Measurements from ENCODE around the gene CHCHD3.

Gene CHCHD3

DNA sequence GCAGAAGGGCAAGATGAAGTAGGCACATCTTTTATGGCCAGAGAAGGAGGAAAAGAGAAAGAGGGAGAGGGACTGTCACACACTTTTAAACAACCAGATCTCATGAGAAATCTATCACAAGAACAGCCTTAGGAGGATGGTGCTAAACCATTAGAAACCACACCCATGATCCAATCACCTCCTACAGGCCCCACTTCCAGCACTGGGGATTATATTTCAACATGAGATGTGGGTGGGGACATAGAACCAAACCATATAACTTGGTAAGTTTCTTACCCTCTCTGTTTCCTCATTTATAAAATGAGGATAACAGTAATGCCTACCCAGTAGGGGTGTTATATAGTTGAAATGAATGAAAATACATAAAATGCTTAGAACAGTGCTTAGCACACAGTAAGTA lies 66.0 kb downstream of the CHCHD3 start:
- in situ Hi-C loops (cut with HindIII; ENCODE audit: low sequenced_read_pairs) = no loop called here

GRCh38 chr7:133011746-133012145 lies 70.1 kb downstream of the CHCHD3 start:
- in situ Hi-C loops (cut with HindIII; ENCODE audit: low sequenced_read_pairs) = no loop called here

DNA sequence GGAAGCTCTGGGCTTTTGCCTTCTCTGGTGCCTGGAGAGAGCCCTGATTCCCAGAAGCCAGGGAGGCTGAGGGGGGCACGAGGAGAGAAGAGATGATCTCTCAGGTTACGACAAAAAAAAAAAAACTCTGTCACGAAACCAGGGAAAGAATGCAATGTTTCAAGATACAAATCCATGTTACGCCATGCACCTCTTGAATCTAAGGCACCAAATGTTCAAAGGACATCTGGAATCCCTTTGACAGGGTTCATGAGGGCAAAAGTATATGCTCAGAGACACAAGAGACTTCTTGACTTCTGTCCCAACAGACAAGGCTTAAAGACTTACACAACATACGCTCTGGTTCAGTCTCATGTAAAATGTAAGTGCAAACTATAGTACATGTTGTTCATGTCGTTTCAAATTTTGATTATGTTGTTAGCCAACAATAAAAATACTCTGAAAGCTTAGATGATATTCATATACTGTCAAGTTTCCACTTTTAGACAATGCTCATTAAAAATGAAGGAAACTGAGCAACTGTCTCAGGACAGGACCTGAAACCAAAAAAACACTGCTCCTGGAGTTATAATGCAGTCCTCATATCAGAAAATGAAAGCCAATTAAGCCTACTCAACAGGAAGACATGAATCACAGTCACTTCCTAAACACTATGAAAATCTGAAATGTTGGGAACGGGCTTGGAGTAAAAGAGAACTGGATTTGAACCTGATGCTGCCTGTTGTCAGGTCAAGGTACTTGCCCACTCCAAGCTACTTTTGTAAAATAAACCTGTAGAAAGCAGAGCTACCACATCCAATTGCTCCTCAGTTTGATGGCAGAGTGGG lies 72.3 kb downstream of the CHCHD3 start:
- in situ Hi-C loops (cut with HindIII; ENCODE audit: low sequenced_read_pairs) = no loop called here

DNA sequence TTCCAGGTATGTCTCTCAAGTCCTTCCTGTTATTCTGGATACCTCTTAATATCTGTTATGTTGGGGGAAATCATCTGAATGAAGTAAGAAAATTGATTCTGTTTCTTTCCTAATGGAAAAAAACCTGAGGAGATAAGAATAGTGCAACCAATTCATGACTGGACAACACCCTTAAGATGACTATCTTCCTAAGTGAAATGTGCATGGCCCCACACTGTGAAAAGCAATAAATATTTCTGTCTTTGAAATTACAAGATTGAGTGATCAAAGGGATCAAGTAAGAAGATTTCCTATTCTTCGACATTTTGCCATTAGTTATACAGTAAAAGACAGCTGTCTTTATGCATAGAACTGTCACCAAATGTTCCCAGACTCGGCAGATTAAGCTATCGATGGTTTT lies 73.9 kb downstream of the CHCHD3 start:
- in situ Hi-C loops (cut with HindIII; ENCODE audit: low sequenced_read_pairs) = no loop called here

- in situ Hi-C loops (cut with HindIII; ENCODE audit: low sequenced_read_pairs) = no loop called here
Measured at GRCh38 chr7:133003052-133003910, 78.6 kb downstream of the CHCHD3 start.

DNA sequence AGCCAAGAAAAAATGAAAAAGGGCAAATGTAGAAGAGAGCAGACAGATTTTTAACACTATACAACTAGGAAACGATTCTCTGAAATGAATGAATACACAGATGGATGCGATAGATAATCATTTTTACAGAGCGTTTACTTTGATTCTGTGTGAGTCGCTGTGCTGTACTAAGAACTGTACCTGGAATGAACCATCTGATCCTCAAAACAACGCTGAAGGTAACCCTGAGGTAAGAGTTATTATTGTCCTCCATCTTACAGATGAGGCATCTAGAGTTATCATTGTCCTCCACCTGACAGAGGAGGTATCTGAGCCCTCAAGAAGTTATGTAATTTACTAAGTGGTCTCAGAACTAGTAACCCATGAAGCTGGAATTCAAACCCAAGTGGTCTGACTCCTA lies 80.2 kb downstream of the CHCHD3 start:
- in situ Hi-C loops (cut with HindIII; ENCODE audit: low sequenced_read_pairs) = no loop called here

DNA sequence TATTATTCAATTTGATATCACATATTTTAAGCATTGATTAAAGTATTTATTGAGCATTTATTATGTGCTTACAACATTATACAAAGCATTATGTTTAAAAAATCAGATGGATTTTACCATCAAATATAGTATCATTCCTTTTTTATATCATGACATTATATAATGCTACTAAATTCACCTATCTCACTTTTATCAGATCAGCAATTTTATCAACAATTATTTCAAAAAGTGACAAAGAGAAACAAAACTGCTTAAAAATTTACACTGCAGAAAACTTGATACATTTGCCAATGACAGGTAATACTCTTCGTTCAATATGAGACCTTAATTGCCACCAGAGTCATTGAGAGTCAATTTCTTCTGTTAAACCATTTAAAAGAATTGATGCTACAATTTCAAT lies 82.0 kb downstream of the CHCHD3 start:
- in situ Hi-C loops (cut with HindIII; ENCODE audit: low sequenced_read_pairs) = no loop called here

GRCh38 chr7:132998763-132999162 lies 83.1 kb downstream of the CHCHD3 start:
- in situ Hi-C loops (cut with HindIII; ENCODE audit: low sequenced_read_pairs) = no loop called here

DNA sequence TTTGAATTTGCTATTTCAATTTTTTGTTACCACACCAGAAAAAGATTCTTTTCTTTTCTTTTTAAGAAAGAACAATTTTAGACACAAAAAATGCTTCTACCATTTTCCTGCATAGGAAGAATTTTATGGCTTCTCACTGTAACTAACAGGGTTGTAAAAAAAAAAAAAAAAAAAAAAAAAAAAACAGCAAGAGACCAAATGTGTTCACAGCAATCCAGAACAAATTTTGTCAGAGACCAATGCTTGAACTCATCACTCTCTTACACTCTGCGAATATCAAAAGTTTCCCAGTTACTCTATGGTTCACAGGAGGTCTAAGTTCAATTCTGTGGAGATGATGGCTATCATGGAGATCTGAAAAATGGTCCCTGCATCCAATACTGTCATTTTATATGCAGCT lies 84.4 kb downstream of the CHCHD3 start:
- in situ Hi-C loops (cut with HindIII; ENCODE audit: low sequenced_read_pairs) = no loop called here

DNA sequence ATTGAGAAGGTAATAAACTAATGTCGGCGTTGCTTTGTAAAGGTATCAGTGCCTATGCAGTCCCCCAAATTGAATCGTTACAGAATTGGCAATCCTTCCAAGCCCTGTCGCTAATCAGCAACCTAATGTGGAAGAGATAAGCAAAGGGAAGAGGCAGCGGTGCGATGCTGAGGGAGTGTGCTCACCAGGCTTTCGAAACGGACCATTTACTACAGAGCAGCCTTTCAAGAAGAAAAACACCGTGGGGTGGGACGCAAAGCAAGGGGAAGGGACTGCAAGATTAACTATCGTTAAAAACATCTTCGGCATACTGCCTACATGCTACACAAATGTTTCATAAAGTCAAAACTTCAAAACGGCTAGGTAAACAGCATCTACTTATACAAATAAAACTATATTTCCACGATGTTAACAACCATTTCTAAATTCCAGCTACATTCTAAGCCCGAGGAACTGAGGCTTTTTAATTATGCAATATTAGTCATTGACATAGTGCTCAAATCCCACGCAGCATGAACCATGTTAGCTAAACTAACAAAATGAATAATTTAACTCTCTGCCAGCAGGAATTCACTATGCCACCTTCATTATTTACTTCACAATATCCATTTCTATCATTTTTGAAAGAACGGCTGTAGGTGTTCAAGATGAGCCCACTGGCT lies 85.2 kb downstream of the CHCHD3 start:
- in situ Hi-C loops (cut with HindIII; ENCODE audit: low sequenced_read_pairs) = no loop called here

DNA sequence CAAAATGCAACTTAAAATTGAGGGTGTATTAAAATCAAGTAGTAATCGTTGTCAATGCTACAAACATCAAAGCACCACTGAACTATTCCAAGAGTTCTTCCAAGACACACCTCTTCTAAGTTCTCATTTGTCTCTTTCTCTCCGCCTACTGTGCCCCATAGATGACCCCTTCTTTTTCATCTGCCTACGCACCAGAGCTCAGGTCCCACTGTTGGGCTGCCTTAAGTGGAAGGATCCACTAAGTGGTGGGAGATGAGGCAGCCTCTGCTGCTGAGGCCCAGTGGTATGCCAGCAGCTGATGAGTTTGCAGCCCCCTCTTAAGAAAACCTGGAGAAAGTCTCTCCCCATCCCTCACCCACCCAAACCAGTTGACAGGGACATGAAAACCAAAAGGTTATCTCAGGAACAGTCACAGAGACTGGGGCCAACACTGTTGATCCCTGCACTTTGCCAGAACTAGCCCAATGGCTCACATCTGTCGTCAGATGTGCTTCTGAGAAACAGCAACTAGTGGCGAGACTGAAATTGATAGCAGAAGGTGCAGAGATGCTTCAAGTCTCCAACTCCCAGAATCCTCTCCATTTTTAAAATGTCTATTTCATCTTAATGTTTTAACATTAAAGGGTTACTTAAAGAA lies 88.4 kb downstream of the CHCHD3 start:
- in situ Hi-C loops (cut with HindIII; ENCODE audit: low sequenced_read_pairs) = no loop called here

DNA sequence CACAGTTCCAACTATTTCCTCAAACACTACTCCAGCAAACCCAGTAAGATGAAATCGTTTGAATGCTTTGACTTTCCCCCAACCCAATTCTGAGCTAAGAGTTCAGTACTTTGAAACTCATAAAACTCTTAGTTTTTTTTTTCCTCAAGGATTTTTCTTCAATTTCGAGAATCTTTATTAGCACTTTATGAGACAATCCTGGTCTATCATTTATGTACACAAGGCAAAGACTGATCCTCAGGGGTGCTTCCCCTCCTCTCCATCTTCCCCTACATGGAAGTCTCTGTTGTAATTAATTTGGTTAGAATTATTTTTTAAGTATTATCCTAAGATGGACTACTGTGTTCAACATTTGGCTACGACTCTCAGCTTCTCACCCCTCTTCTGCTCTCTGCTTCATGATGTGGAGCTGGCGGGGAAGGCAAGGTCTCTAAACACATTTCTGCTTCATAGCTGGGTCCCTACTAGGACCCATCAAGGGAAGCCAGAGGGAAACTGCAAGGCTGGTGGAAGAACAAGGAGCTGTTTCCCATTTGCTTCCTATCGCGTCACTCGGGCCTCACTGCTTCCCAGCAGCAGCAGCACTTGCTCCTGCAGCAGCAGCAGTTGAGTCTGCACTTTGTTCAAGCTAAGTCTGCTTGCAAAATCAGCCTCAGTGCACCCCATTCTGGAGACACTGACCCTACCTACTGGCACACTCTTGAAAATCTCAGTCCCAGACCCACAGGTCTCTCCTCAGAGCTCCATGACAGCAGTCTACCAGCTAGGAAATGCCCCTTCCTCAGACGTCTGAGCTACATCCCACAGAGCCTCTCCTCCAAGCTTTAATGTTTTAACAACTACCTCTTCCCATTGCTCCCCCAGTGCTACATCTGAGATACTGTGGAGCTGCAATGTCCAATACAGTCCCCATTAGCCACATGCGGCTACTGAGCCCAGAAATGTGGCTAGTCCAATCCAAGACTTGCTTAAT lies 90.0 kb downstream of the CHCHD3 start:
- in situ Hi-C loops (cut with HindIII; ENCODE audit: low sequenced_read_pairs) = no loop called here

GRCh38 chr7:132988117-132988516 lies 93.8 kb downstream of the CHCHD3 start:
- in situ Hi-C loops (cut with HindIII; ENCODE audit: low sequenced_read_pairs) = no loop called here

DNA sequence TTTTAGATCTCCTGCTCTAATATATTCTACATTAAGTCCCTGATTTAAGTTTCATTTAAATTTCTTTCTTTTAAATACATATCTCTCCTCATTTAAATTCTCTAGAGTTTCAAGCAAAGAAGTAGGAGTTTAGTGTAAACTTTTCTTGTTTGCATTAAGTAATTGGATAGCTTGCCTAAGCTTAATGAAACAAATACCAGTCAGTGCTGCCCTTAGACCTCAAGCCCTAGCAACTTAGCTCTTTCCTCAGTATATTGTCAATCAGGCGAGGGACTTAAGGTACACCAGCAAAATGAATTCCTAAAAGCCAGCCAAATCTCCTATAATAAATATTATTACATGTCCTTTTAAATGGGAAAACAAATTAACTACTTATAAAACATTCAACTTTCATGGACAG lies 101.5 kb downstream of the CHCHD3 start:
- in situ Hi-C loops (cut with HindIII; ENCODE audit: low sequenced_read_pairs) = no loop called here

GRCh38 chr7:132979524-132979923 lies 102.4 kb downstream of the CHCHD3 start:
- in situ Hi-C loops (cut with HindIII; ENCODE audit: low sequenced_read_pairs) = no loop called here

DNA sequence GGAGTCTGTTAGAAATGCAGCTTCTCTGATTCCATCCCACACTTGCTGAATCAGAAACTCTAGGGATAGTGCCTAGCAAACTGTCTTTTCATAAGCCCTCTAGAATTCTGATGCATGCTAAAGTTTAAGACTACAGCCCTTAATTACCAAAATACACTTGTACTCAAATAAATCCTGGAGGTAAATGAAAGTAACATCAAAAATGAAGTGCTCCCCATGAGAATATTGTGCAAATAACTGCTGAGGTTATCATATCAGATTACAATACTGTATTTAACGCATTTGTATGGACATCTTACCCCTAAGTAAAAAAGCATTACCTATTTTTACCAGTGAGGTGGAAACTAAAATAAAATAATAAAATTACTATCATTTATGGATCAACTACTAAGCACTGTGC lies 104.7 kb downstream of the CHCHD3 start:
- in situ Hi-C loops (cut with HindIII; ENCODE audit: low sequenced_read_pairs) = no loop called here

DNA sequence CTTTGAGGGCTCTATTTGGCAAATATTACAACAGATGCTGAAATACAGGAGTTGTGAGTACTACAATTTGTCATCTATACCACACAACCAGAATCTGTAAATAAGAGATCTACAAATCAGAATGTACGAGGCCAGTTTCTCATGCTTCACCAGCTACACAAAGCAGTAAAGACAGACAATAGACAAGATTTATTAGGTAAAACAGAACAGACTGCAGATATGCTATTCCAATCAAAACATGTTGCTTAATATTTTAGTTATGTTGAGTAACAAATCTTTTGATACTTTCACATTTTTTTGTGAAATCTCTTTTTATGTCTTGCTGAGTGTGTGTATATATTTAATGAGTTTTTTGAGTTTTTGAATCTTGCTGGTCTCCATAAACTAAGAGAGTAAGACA lies 109.1 kb downstream of the CHCHD3 start:
- in situ Hi-C loops (cut with HindIII; ENCODE audit: low sequenced_read_pairs) = loop anchor here (25.0 kb wide), 1 partner anchor 90 kb away; no protein-coding TSS in a partner anchor

DNA sequence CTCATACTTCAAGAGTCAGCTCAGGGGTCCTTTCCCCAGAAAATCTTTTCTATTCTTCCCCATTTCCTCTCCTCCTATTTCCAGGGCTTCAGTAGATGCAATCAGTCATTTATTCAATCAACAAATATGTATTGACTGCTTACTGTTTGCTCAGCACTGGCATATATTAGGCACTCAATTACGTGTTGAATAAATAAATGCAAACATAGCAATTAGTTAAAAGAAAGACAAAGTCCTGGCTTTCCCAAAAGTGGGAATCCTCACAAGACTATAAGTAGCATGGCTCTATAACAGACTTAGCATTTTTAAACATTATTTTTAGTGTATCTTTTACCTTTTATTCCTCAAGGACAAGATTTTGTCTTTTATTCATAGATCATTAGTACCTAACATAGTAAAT lies 111.6 kb downstream of the CHCHD3 start:
- in situ Hi-C loops (cut with HindIII; ENCODE audit: low sequenced_read_pairs) = loop anchor here (25.0 kb wide), 1 partner anchor 92 kb away; no protein-coding TSS in a partner anchor

- in situ Hi-C loops (cut with HindIII; ENCODE audit: low sequenced_read_pairs) = loop anchor here (25.0 kb wide), 1 partner anchor 93 kb away; no protein-coding TSS in a partner anchor
Measured at GRCh38 chr7:132969520-132969919, 112.4 kb downstream of the CHCHD3 start.

GRCh38 chr7:132967470-132967848 lies 114.4 kb downstream of the CHCHD3 start:
- in situ Hi-C loops (cut with HindIII; ENCODE audit: low sequenced_read_pairs) = loop anchor here (25.0 kb wide), 1 partner anchor 95 kb away; no protein-coding TSS in a partner anchor
